ENCODE results near the gene TUFM. TPM values are rescaled to one million over a fixed set of nuclear protein-coding genes. Genes with fewer than 3 reads are reported as not detected.

Gene TUFM
- total and polyA plus RNA-seq, 9 donors: 75.7 to 123 (median 106) TPM

GRCh38 chr16:28835864-28836760, 10.0 kb downstream of the TUFM start:
- Histone ChIP-seq H3K27me3 (no peaks in the 10 kb centered on the region), H3K27ac (no peak overlapping the region), H3K9me3 (no peaks in the 10 kb centered on the region), H3K4me3 (no peak overlapping the region), H3K4me1 (ENCODE audit: insufficient read depth) (no peaks in the 10 kb centered on the region), H3K36me3 (no peaks in the 10 kb centered on the region)
- DNase-seq: no peak
- intact Hi-C loops (cut with DNase I): no loop called here
- TF ChIP-seq, protein P1, sequence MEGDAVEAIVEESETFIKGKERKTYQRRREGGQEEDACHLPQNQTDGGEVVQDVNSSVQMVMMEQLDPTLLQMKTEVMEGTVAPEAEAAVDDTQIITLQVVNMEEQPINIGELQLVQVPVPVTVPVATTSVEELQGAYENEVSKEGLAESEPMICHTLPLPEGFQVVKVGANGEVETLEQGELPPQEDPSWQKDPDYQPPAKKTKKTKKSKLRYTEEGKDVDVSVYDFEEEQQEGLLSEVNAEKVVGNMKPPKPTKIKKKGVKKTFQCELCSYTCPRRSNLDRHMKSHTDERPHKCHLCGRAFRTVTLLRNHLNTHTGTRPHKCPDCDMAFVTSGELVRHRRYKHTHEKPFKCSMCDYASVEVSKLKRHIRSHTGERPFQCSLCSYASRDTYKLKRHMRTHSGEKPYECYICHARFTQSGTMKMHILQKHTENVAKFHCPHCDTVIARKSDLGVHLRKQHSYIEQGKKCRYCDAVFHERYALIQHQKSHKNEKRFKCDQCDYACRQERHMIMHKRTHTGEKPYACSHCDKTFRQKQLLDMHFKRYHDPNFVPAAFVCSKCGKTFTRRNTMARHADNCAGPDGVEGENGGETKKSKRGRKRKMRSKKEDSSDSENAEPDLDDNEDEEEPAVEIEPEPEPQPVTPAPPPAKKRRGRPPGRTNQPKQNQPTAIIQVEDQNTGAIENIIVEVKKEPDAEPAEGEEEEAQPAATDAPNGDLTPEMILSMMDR (IDR thresholded peaks at IDR 0.05): no peak
- TF ChIP-seq EP300 (IDR thresholded peaks at IDR 0.05) (no peak), POLR2A (IDR thresholded peaks at IDR 0.05) (no peak)
- WGBS, 3 donors: 87 to 88% (median 88%) methylated on average over 25 of the region's 25 CpGs

DNA sequence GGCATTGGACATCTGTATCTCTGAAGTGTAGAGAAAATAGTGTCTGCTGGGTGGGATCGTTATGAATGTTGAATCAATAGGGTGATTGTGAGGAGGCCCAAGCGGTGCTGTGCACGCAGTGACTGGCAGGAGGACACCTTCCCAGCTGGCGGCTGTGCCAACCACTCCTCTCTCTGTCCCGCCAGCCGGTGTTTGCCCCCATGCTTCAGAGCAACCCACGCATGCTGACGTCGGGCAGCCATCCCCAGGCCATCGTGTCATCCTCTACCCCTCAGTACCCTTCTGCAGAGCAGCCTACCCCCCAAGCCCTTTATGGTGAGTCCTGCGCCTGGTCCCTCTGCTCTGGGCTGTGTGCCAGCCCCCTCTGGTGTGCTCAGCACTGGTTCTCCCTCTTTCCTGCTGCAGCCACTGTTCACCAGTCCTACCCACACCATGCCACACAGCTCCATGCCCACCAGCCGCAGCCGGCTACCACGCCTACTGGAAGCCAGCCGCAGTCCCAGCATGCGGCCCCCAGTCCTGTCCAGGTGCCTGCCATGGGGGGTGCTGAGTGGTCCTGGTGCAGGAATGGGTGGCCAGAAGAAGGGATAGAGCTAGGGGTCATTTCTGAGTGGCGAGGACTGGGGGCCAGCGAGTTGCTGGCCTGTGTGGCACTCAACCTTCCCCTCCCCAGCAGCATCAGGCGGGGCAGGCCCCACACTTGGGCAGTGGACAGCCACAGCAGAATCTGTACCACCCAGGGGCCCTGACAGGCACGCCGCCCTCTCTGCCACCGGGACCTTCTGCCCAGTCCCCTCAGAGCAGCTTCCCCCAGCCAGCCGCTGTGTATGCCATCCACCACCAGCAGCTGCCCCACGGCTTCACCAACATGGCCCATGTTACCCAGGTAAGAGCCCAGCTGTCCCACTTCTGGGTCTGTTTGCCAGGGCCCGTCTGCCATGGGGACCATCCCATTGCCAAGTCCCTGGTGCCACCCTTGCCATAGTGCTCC, 11.0 kb downstream of the TUFM start:
- 90 to 92% (median 91%) methylated on average over 25 of the region's 25 CpGs for WGBS, 3 donors
- Histone ChIP-seq H3K36me3 (no peaks in the 10 kb centered on the region), H3K9me3 (no peaks in the 10 kb centered on the region), H3K27me3 (no peaks in the 10 kb centered on the region), H3K27ac (no peak overlapping the region), H3K4me3 (no peak overlapping the region), H3K4me1 (ENCODE audit: insufficient read depth) (no peaks in the 10 kb centered on the region)
- DNase-seq: no peak
- TF ChIP-seq POLR2A (IDR thresholded peaks at IDR 0.05): no peak
- TF ChIP-seq, protein P1 (IDR thresholded peaks at IDR 0.05): no peak
- TF ChIP-seq EP300 (IDR thresholded peaks at IDR 0.05): no peak
- intact Hi-C loops (cut with DNase I): no loop called here

DNA sequence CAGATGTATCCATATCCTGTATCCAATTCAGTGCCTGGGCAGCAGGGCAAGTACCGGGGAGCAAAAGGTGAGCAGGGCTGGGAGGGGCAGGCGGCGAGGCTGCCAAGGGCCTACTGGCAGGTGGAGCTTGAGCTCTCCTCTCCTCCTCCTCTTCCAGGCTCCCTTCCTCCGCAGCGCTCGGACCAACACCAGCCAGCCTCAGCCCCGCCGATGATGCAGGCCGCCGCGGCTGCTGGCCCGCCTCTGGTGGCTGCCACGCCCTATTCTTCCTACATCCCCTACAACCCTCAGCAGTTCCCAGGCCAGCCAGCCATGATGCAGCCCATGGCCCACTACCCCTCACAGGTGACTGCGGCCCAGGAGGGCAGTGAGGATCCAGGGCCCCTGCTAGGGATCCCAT, 11.8 kb downstream of the TUFM start:
- no peaks in the 10 kb centered on the region for H3K4me1 ChIP-seq (ENCODE audit: insufficient read depth)
- no peak overlapping the region for H3K27ac ChIP-seq
- H3K27me3 ChIP-seq: no peaks in the 10 kb centered on the region
- WGBS, 3 donors: 90 to 96% (median 92%) methylated on average over 13 to 14 of the region's 14 CpGs
- no peaks in the 10 kb centered on the region for H3K36me3 ChIP-seq
- H3K9me3 ChIP-seq: no peaks in the 10 kb centered on the region
- DNase-seq: no peak
- intact Hi-C loops (cut with DNase I): no loop called here
- H3K4me3 ChIP-seq: no peak overlapping the region
- no peak for TF ChIP-seq EP300 (IDR thresholded peaks at IDR 0.05)
- no peak for TF ChIP-seq POLR2A (IDR thresholded peaks at IDR 0.05)
- TF ChIP-seq, protein P1 (IDR thresholded peaks at IDR 0.05): no peak

DNA sequence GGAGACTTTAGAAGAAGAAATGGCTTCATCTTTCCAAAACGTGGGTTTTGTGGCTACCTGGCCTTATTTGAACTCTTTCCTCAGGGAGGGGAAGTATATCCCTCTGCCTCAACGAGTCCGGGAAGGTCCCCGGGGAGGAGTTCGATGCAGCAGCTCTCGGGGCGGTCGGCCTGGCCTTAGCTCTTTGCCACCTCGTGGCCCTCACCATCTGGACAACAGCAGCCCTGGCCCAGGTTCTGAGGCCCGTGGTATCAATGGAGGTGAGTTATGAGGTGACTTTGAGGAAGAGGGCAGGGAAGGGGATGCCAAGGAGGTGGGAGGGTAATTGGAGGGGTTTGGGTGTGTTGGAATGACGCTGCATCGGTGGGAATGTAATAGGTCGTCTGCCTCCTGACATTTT, 15.6 kb downstream of the TUFM start:
- 81 to 83% (median 82%) methylated on average over 13 of the region's 13 CpGs for WGBS, 3 donors
- H3K4me1 ChIP-seq (ENCODE audit: insufficient read depth): no peaks in the 10 kb centered on the region
- no peaks in the 10 kb centered on the region for H3K27me3 ChIP-seq
- H3K27ac ChIP-seq: no peak overlapping the region
- no peaks in the 10 kb centered on the region for H3K9me3 ChIP-seq
- intact Hi-C loops (cut with DNase I): no loop called here
- TF ChIP-seq EP300 (IDR thresholded peaks at IDR 0.05) (no peak), POLR2A (IDR thresholded peaks at IDR 0.05) (no peak)
- TF ChIP-seq, protein P1 (IDR thresholded peaks at IDR 0.05): no peak
- H3K36me3 ChIP-seq: no peaks in the 10 kb centered on the region
- DNase-seq: no peak
- H3K4me3 ChIP-seq: no peak overlapping the region

All from ovary (tissue), 9 donors.